Fibroblast of lung (primary cell): Measurements from ENCODE around the gene KCTD4. TPM values are rescaled to one million over a fixed set of nuclear protein-coding genes. Genes with fewer than 3 reads are reported as not detected.

Experiments used
- DNase-seq, 2 donors: peaks; one replicate each; pipeline versions ENCODE4 v3.0.0 to v3.0.0-alpha.2; 2010; ENCODE audit warnings: low read depth in 2 of 2
- H2AFZ ChIP-seq: 2 replicates; pipeline ENCODE4 v1.5.1; 2012; ENCODE audit warnings: low read length, control low read depth, inconsistent platforms
- H3K27ac ChIP-seq: 2 replicates; pipeline ENCODE4 v1.5.1; 2011; ENCODE audit warnings: low read length, control low read depth; ENCODE audit not compliant: insufficient read depth
- H3K27me3 ChIP-seq: 2 replicates; pipeline ENCODE4 v1.5.1; 2011; ENCODE audit warnings: mild to moderate bottlenecking, low read length; ENCODE audit not compliant: control insufficient read depth, insufficient read depth
- H3K36me3 ChIP-seq: 2 replicates; pipeline ENCODE4 v1.5.1; 2011; ENCODE audit warnings: low read length; ENCODE audit not compliant: control insufficient read depth, insufficient read depth
- H3K4me1 ChIP-seq: 2 replicates; pipeline ENCODE4 v1.5.1; 2011; ENCODE audit warnings: low read length; ENCODE audit not compliant: control insufficient read depth, insufficient read depth; ENCODE audit errors: extremely low read depth
- H3K4me2 ChIP-seq: 2 replicates; pipeline ENCODE4 v1.5.1; 2011; ENCODE audit warnings: low read length, control low read depth; ENCODE audit not compliant: insufficient read depth; ENCODE audit errors: extremely low read depth
- H3K4me3 ChIP-seq, 4 experiments: fragments of 200-600 bp in 1 of 4; sonication (generic) in 1 of 4; replicated peaks in 1 of 4; 2 replicates each; pipeline ENCODE4 v1.5.1; 2011 to 2016; ENCODE audit warnings: low read length in 4 of 4, low read depth in 3 of 4, mild to moderate bottlenecking in 3 of 4, control low read depth in 2 of 4, inconsistent platforms in 1 of 4, mixed read lengths in 1 of 4; ENCODE audit not compliant: insufficient read depth in 1 of 4; ENCODE audit errors: control extremely low read depth in 1 of 4
- H3K79me2 ChIP-seq: 2 replicates; pipeline ENCODE4 v1.5.1; 2012; ENCODE audit warnings: mild to moderate bottlenecking, low read length, inconsistent platforms; ENCODE audit not compliant: control insufficient read depth, insufficient read depth
- H3K9ac ChIP-seq: 2 replicates; pipeline ENCODE4 v1.5.1; 2011; ENCODE audit warnings: mild to moderate bottlenecking, low read length, control low read depth; ENCODE audit not compliant: insufficient read depth
- H3K9me3 ChIP-seq: 2 replicates; pipeline ENCODE4 v1.5.1; 2012; ENCODE audit warnings: low read depth, low read length; ENCODE audit not compliant: control insufficient read depth, insufficient read depth
- H4K20me1 ChIP-seq: 2 replicates; pipeline ENCODE4 v1.5.1; 2011; ENCODE audit warnings: low read length; ENCODE audit not compliant: control insufficient read depth, insufficient read depth; ENCODE audit errors: extremely low read depth
- EZH2 ChIP-seq: IDR thresholded peaks from 2 replicates; pipeline ENCODE4 v1.5.1; 2012; ENCODE audit warnings: low read length, control low read depth, mild to moderate bottlenecking; ENCODE audit errors: missing control alignments
- polyA plus RNA-seq, 2 donors: library from polyadenylated mRNA; depleted of rRNA in 1 of 2; stranded (reverse) in 1 of 2; unstranded in 1 of 2; fragments of >200 nt; gene quantifications; 2 replicates each; pipeline ENCODE4 v1.2.1, GENCODE V29; 2011 to 2012; ENCODE audit warnings: missing spikeins in 1 of 2
- total RNA-seq: library from RNA; depleted of rRNA; stranded (reverse); fragments of >200 nt; gene quantifications from 2 replicates; pipeline ENCODE4 v1.2.1, GENCODE V29; 2014
- TF ChIP-seq, protein P1 (sequence below), 2 donors: IDR thresholded peaks in 1 of 2; conservative IDR thresholded peaks in 1 of 2; 1 replicate in 1 of 2; 2 replicates in 1 of 2; pipeline ENCODE4 v1.5.1; 2011 to 2012; ENCODE audit warnings: low read length in 2 of 2, control low read depth in 1 of 2, inconsistent platforms in 1 of 2, low read depth in 1 of 2, mild to moderate bottlenecking in 1 of 2

Gene KCTD4
- total and polyA plus RNA-seq, 2 donors (not counting 1 experiment from before 2014, with no cell fraction given), result under 0.01 to 0.54 TPM

- Histone ChIP-seq H3K9ac (no peak overlapping the region), H3K9me3 (no peaks in the 10 kb centered on the region), H2AFZ (no peak overlapping the region), H3K27ac (peak overlapping the region; percentile 8), H3K36me3 (no peaks in the 10 kb centered on the region), H3K4me1 (peaks cover 2% of the 10 kb centered on the region), H3K4me3 (no peak overlapping the region), H4K20me1 (no peaks in the 10 kb centered on the region), H3K27me3 (no peaks in the 10 kb centered on the region), H3K4me2 (no peak overlapping the region), H3K79me2 (no peaks in the 10 kb centered on the region)
- TF ChIP-seq EZH2, result no peak
- TF ChIP-seq, protein P1, sequence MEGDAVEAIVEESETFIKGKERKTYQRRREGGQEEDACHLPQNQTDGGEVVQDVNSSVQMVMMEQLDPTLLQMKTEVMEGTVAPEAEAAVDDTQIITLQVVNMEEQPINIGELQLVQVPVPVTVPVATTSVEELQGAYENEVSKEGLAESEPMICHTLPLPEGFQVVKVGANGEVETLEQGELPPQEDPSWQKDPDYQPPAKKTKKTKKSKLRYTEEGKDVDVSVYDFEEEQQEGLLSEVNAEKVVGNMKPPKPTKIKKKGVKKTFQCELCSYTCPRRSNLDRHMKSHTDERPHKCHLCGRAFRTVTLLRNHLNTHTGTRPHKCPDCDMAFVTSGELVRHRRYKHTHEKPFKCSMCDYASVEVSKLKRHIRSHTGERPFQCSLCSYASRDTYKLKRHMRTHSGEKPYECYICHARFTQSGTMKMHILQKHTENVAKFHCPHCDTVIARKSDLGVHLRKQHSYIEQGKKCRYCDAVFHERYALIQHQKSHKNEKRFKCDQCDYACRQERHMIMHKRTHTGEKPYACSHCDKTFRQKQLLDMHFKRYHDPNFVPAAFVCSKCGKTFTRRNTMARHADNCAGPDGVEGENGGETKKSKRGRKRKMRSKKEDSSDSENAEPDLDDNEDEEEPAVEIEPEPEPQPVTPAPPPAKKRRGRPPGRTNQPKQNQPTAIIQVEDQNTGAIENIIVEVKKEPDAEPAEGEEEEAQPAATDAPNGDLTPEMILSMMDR (conservative IDR thresholded peaks at IDR 0.05 in 1 of 2, IDR thresholded peaks at IDR 0.05 in 1 of 2; ENCODE audit: low read depth in 1 of 2, low read length in 2 of 2), result no peak
- peak; percentile 54 to 64 for DNase-seq
Measured at GRCh38 chr13:45231722-45232121, 30.9 kb upstream of the KCTD4 start.

DNA sequence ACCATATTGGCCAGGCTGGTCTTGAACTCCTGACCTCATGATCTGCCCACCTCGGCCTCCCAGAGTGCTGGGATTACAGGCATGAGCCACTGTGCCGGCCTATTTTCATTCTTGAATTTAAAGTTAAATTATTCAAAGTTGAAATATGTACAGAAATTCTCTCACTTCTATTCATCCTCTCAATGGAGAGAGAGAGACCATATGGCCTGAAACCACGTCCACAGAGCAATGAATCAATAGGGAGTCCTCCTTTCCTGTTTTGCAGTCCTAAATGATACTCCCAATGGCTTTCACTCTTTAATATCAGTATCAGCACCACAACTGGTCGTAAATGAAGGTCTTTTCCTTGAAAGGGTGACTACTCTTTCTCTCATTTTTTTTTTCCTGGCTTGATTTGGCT, 30.5 kb upstream of the KCTD4 start:
- peak in 1 of 2 donors; percentile 19 for DNase-seq
- H3K4me2 ChIP-seq, result no peak overlapping the region
- no peak overlapping the region for H3K4me3 ChIP-seq
- no peak overlapping the region for H2AFZ ChIP-seq
- H3K27ac ChIP-seq, result peak overlapping the region; percentile 8
- TF ChIP-seq, protein P1 (conservative IDR thresholded peaks at IDR 0.05 in 1 of 2, IDR thresholded peaks at IDR 0.05 in 1 of 2; ENCODE audit: low read depth in 1 of 2, low read length in 2 of 2), result no peak
- TF ChIP-seq EZH2, result no peak
- no peaks in the 10 kb centered on the region for H3K27me3 ChIP-seq
- H3K79me2 ChIP-seq, result no peaks in the 10 kb centered on the region
- no peak overlapping the region for H3K9ac ChIP-seq
- no peaks in the 10 kb centered on the region for H4K20me1 ChIP-seq
- no peaks in the 10 kb centered on the region for H3K9me3 ChIP-seq
- peaks cover 2% of the 10 kb centered on the region for H3K4me1 ChIP-seq
- no peaks in the 10 kb centered on the region for H3K36me3 ChIP-seq

- H3K4me1 ChIP-seq, result no peaks in the 10 kb centered on the region
- H2AFZ ChIP-seq, result no peak overlapping the region
- no peaks in the 10 kb centered on the region for H3K27me3 ChIP-seq
- no peaks in the 10 kb centered on the region for H3K36me3 ChIP-seq
- no peak overlapping the region for H3K4me3 ChIP-seq
- no peak overlapping the region for H3K9ac ChIP-seq
- H3K79me2 ChIP-seq, result no peaks in the 10 kb centered on the region
- no peak for DNase-seq
- H3K27ac ChIP-seq, result no peak overlapping the region
- H4K20me1 ChIP-seq, result no peaks in the 10 kb centered on the region
- no peaks in the 10 kb centered on the region for H3K9me3 ChIP-seq
- TF ChIP-seq, protein P1 (conservative IDR thresholded peaks at IDR 0.05 in 1 of 2, IDR thresholded peaks at IDR 0.05 in 1 of 2; ENCODE audit: low read depth in 1 of 2, low read length in 2 of 2), result no peak
- no peak for TF ChIP-seq EZH2
- H3K4me2 ChIP-seq, result no peak overlapping the region
Measured at GRCh38 chr13:45229172-45229571, 28.3 kb upstream of the KCTD4 start.
